Sigmoid colon (tissue), 7 donors: Measurements from ENCODE around the gene AATK. TPM values are rescaled to one million over a fixed set of nuclear protein-coding genes. Genes with fewer than 3 reads are reported as not detected.

Experiments
- DNase-seq: peaks from one replicate; pipeline ENCODE4 v3.0.0-alpha.2; 2019
- H3K27ac ChIP-seq, 4 donors: fragments of 200-600 bp; sonication (generic); one replicate each; pipeline ENCODE4 v1.5.1; 2016 to 2019; ENCODE audit warnings: mild to moderate bottlenecking in 1 of 4
- H3K27me3 ChIP-seq, 3 donors: fragments of 200-600 bp; sonication (generic); one replicate each; pipeline ENCODE4 v1.5.1; 2019; ENCODE audit warnings: mild to moderate bottlenecking in 1 of 3
- H3K36me3 ChIP-seq, 4 donors: fragments of 200-600 bp; sonication (generic); one replicate each; pipeline ENCODE4 v1.5.1; 2016 to 2019
- H3K4me1 ChIP-seq, 4 donors: fragments of 200-600 bp; sonication (generic); one replicate each; pipeline ENCODE4 v1.5.1; 2017 to 2019
- H3K4me3 ChIP-seq, 4 donors: fragments of 200-600 bp; sonication (generic); one replicate each; pipeline ENCODE4 v1.5.1; 2017 to 2019; ENCODE audit warnings: mild to moderate bottlenecking in 2 of 4, moderate library complexity in 1 of 4
- H3K9me3 ChIP-seq, 4 donors: fragments of 200-600 bp in 3 of 4; sonication (generic) in 3 of 4; one replicate each; pipeline versions ENCODE4 v1.5.1 to v1.6.1; 2013 to 2019
- CTCF ChIP-seq, 4 experiments: fragments of 450-650 bp in 3 of 4; fragments of 200-600 bp in 1 of 4; IDR thresholded peaks; one replicate each; pipeline ENCODE4 v1.5.1; 2016 to 2019; ENCODE audit warnings: antibody characterized with exemption in 4 of 4, mild to moderate bottlenecking in 3 of 4, moderate library complexity in 2 of 4
- EP300 ChIP-seq, 4 donors: sonication (generic); formaldehyde crosslinking; IDR thresholded peaks; one replicate each; pipeline ENCODE4 v1.6.1; 2017; ENCODE audit warnings: antibody characterized with exemption in 4 of 4
- POLR2A ChIP-seq, 2 donors: fragments of 450-650 bp; IDR thresholded peaks; one replicate each; pipeline ENCODE4 v1.6.1; 2016; ENCODE audit warnings: antibody characterized with exemption in 2 of 2, mild to moderate bottlenecking in 2 of 2, moderate library complexity in 2 of 2
- POLR2AphosphoS5 ChIP-seq, 4 donors: sonication (generic); formaldehyde crosslinking; IDR thresholded peaks; one replicate each; pipeline ENCODE4 v1.6.1; 2017; ENCODE audit warnings: antibody characterized with exemption in 4 of 4
- WGBS, 2 donors: extraction: QIAGEN DNeasy Blood & Tissue Kit; methylation state at CpG; one replicate each; pipeline ENCODE4 v1.1.7; 2013; 5-methylcytosine and 5-hydroxymethylcytosine counted together
- intact Hi-C: fragments of 100-400 bp; cut with DNase I; formaldehyde crosslinking; loops from one replicate; pipeline ENCODE4 v1.15.1; 2023
- polyA plus RNA-seq, 3 donors: library from polyadenylated mRNA; stranded (reverse); fragments of 200-250 nt; gene quantifications; one replicate each; pipeline ENCODE4 v1.2.3, GENCODE V29; 2013
- total RNA-seq, 4 donors: library from RNA; depleted of rRNA; stranded (reverse); fragments of >200 nt; gene quantifications; one replicate each; pipeline ENCODE4 v1.1.0, GENCODE V29; 2016
- donor health status: healthy with polysubstance abuse.
- donor health status: Bipolar disorder and iron deficiency.
- donor health status: healthy.

AATK gene
- total and polyA plus RNA-seq, 7 donors: 0.16 to 9.6 (median 4.2) TPM

- H3K4me1 ChIP-seq: peaks cover 0 to 20% (median 0%) of the 10 kb centered on the region in 4 donors
- no peak overlapping the region for H3K27ac ChIP-seq
- H3K36me3 ChIP-seq: peaks cover 0 to 18% (median 0%) of the 10 kb centered on the region in 4 donors
- DNase-seq: no peak
- WGBS, 2 donors: 92 to 93% methylated on average over 21 of the region's 21 CpGs
- H3K4me3 ChIP-seq: no peak overlapping the region
- H3K27me3 ChIP-seq: no peaks in the 10 kb centered on the region
- no peaks in the 10 kb centered on the region for H3K9me3 ChIP-seq
- TF ChIP-seq POLR2A (IDR thresholded peaks at IDR 0.05) (no peak), EP300 (IDR thresholded peaks at IDR 0.05) (no peak), POLR2AphosphoS5 (IDR thresholded peaks at IDR 0.05) (no peak), CTCF (IDR thresholded peaks at IDR 0.05) (no peak)
- intact Hi-C loops: no loop called here
These were observed 28.3 kb upstream of the AATK start for GRCh38 chr17:81194225-81194760.

GRCh38 chr17:81193470-81194224 lies 27.6 kb upstream of the AATK start:
- Histone ChIP-seq H3K27me3 (no peaks in the 10 kb centered on the region), H3K4me3 (no peak overlapping the region), H3K4me1 (peaks cover 0 to 14% (median 0%) of the 10 kb centered on the region in 4 donors), H3K9me3 (no peaks in the 10 kb centered on the region), H3K27ac (no peak overlapping the region), H3K36me3 (peaks cover 0 to 18% (median 0%) of the 10 kb centered on the region in 4 donors)
- 89 to 92% methylated on average over 38 of the region's 38 CpGs for WGBS, 2 donors
- no peak for DNase-seq
- TF ChIP-seq POLR2A (IDR thresholded peaks at IDR 0.05) (no peak), CTCF (IDR thresholded peaks at IDR 0.05) (no peak), EP300 (IDR thresholded peaks at IDR 0.05) (no peak), POLR2AphosphoS5 (IDR thresholded peaks at IDR 0.05) (no peak)
- intact Hi-C loops: no loop called here

GRCh38 chr17:81193051-81193410 lies 27.0 kb upstream of the AATK start:
- Histone ChIP-seq H3K36me3 (peaks cover 0 to 18% (median 0%) of the 10 kb centered on the region in 4 donors), H3K4me1 (peaks cover 0 to 14% (median 0%) of the 10 kb centered on the region in 4 donors), H3K9me3 (no peaks in the 10 kb centered on the region), H3K27me3 (no peaks in the 10 kb centered on the region), H3K27ac (no peak overlapping the region), H3K4me3 (no peak overlapping the region)
- WGBS, 2 donors: 91 to 92% methylated on average over 17 of the region's 17 CpGs
- TF ChIP-seq POLR2AphosphoS5 (IDR thresholded peaks at IDR 0.05) (no peak), POLR2A (IDR thresholded peaks at IDR 0.05) (no peak), EP300 (IDR thresholded peaks at IDR 0.05) (no peak), CTCF (IDR thresholded peaks at IDR 0.05) (no peak)
- intact Hi-C loops: no loop called here
- no peak for DNase-seq

GRCh38 chr17:81192386-81193050 lies 26.5 kb upstream of the AATK start:
- no peak overlapping the region for H3K4me3 ChIP-seq
- H3K4me1 ChIP-seq: peaks cover 0 to 14% (median 0%) of the 10 kb centered on the region in 4 donors
- intact Hi-C loops: no loop called here
- no peaks in the 10 kb centered on the region for H3K9me3 ChIP-seq
- H3K36me3 ChIP-seq: peaks cover 0 to 18% (median 0%) of the 10 kb centered on the region in 4 donors
- DNase-seq: no peak
- TF ChIP-seq POLR2A (IDR thresholded peaks at IDR 0.05) (no peak), EP300 (IDR thresholded peaks at IDR 0.05) (no peak), POLR2AphosphoS5 (IDR thresholded peaks at IDR 0.05) (no peak), CTCF (IDR thresholded peaks at IDR 0.05) (no peak)
- H3K27me3 ChIP-seq: no peaks in the 10 kb centered on the region
- no peak overlapping the region for H3K27ac ChIP-seq
- WGBS, 2 donors: 79 to 83% methylated on average over 34 of the region's 34 CpGs
